GM12878 (cell line): ENCODE measurements around the gene GOLGA7B. TPM values are rescaled to one million over a fixed set of nuclear protein-coding genes. Genes with fewer than 3 reads are reported as not detected.

Source experiments
- ATAC-seq: fragments of 200-7000 bp; cut with Tn5 transposase; 3 replicates; pipeline ENCODE4 v1.9.1; 2020; ENCODE audit warnings: mild to moderate bottlenecking, moderate library complexity
- BruUV-seq: library from RNA; stranded (reverse); fragments of 400-500 nt; replicated peaks from 2 replicates; lab custom pipeline; 2021; lab: Mats Ljungman, UMichigan
- CTCF ChIA-PET: fragments of 300-600 bp; sonication (Branson Sonifier 250); formaldehyde crosslinking; extraction: SDS; loops from one replicate; lab custom pipeline; 2021; ENCODE audit warnings: inconsistent platforms; lab: Yijun Ruan, JAX
- POLR2A ChIA-PET: fragments of 350-600 bp; formaldehyde crosslinking; extraction: SDS; loops from one replicate; lab custom pipeline; 2021; ENCODE audit warnings: inconsistent platforms; lab: Charles Lee
- RAD21 ChIA-PET: fragments of 300-600 bp; sonication (Branson Sonifier 250); formaldehyde crosslinking; loops from one replicate; lab custom pipeline; 2023; ENCODE audit warnings: antibody characterized with exemption; ENCODE audit not compliant: unreplicated experiment; lab: Charles Lee
- SMC1A ChIA-PET: fragments of 300-600 bp; sonication (Branson Sonifier 250); formaldehyde crosslinking; loops from one replicate; lab custom pipeline; 2023; ENCODE audit not compliant: unreplicated experiment, uncharacterized antibody; lab: Charles Lee
- DNase-seq: peaks from one replicate; pipeline ENCODE4 v3.0.0-alpha.2; 2011; ENCODE audit warnings: low read depth, low spot score
- FAIRE-seq: peaks from 3 replicates; lab custom pipeline; 2011; peaks lifted over from hg19 to GRCh38; lab: Jason Lieb, UNC
- H2AFZ ChIP-seq: 2 replicates; pipeline ENCODE4 v1.6.0; 2011; ENCODE audit warnings: low read depth, low read length, control low read depth; ENCODE audit not compliant: control insufficient read depth
- H3K27ac ChIP-seq: 2 replicates; pipeline ENCODE4 v1.5.1; 2011; ENCODE audit warnings: control low read depth; ENCODE audit not compliant: control insufficient read depth, insufficient read depth
- H3K27me3 ChIP-seq, 2 experiments: replicated peaks in 1 of 2; 2 replicates each; pipeline versions ENCODE4 v1.6.0 to v1.6.1; 2011; ENCODE audit warnings: low read length in 1 of 2; ENCODE audit not compliant: control insufficient read depth in 2 of 2, insufficient read depth in 2 of 2
- H3K36me3 ChIP-seq, 2 experiments: 2 replicates each; pipeline ENCODE4 v1.5.1; 2011; ENCODE audit warnings: low read length in 1 of 2; ENCODE audit not compliant: control insufficient read depth in 2 of 2, insufficient read depth in 2 of 2
- H3K4me1 ChIP-seq: 2 replicates; pipeline ENCODE4 v1.6.1; 2011; ENCODE audit warnings: mild to moderate bottlenecking, low read length, moderate library complexity, mixed read lengths; ENCODE audit not compliant: control insufficient read depth, insufficient read depth
- H3K4me2 ChIP-seq: 2 replicates; pipeline ENCODE4 v1.6.0; 2011; ENCODE audit warnings: control low read depth; ENCODE audit not compliant: control insufficient read depth, insufficient read depth
- H3K4me3 ChIP-seq: fragments of 200-600 bp; sonication (generic); 2 replicates; pipeline ENCODE4 v1.5.1; 2016
- H3K79me2 ChIP-seq: 2 replicates; pipeline ENCODE4 v1.6.0; 2011; ENCODE audit warnings: low read length; ENCODE audit not compliant: control insufficient read depth, insufficient read depth
- H3K9ac ChIP-seq: 2 replicates; pipeline ENCODE4 v1.8.0; 2011; ENCODE audit warnings: low read length, control low read depth, mixed read lengths; ENCODE audit not compliant: control insufficient read depth, insufficient read depth
- H3K9me3 ChIP-seq: replicated peaks from 3 replicates; pipeline ENCODE4 v1.5.1; 2011; ENCODE audit warnings: mild to moderate bottlenecking, low read length; ENCODE audit not compliant: control insufficient read depth, insufficient read depth
- H4K20me1 ChIP-seq: 2 replicates; pipeline ENCODE4 v1.6.0; 2011; ENCODE audit not compliant: control insufficient read depth, insufficient read depth
- BMI1 ChIP-seq: fragments of 450-650 bp; IDR thresholded peaks from 2 replicates; pipeline ENCODE4 v1.6.1; 2016; ENCODE audit warnings: mild to moderate bottlenecking, moderate library complexity, borderline replicate concordance
- CBX3 ChIP-seq: fragments of 200-600 bp; sonication (generic); IDR thresholded peaks from 2 replicates; pipeline ENCODE4 v1.6.1; 2016; ENCODE audit warnings: low read depth, borderline replicate concordance
- NBN ChIP-seq: fragments of 450-650 bp; IDR thresholded peaks from 2 replicates; pipeline ENCODE4 v1.6.1; 2016
- SMAD1 ChIP-seq: fragments of 450-650 bp; IDR thresholded peaks from 2 replicates; pipeline ENCODE4 v1.6.1; 2018; ENCODE audit warnings: mild to moderate bottlenecking, low read depth; ENCODE audit not compliant: partially characterized antibody
- SMARCA5 ChIP-seq: fragments of 450-650 bp; IDR thresholded peaks from 2 replicates; pipeline ENCODE4 v1.6.1; 2017; ENCODE audit warnings: mild to moderate bottlenecking
- SMC3 ChIP-seq: IDR thresholded peaks from 2 replicates; pipeline ENCODE4 v1.6.1; 2011; ENCODE audit warnings: low read length, improper control_type of control experiment, borderline replicate concordance
- ZNF592 ChIP-seq: fragments of 450-650 bp; IDR thresholded peaks from 2 replicates; pipeline ENCODE4 v1.6.1; 2017; ENCODE audit warnings: mild to moderate bottlenecking, moderate library complexity
- ZZZ3 ChIP-seq: IDR thresholded peaks from 2 replicates; pipeline ENCODE4 v1.6.1; 2011; ENCODE audit warnings: low read depth; ENCODE audit not compliant: control insufficient read depth, insufficient read length
- WGBS: methylation state at CpG from one replicate; pipeline ENCODE4 v1.1.6; 2016; ENCODE audit warnings: low lambda C conversion rate; ENCODE audit not compliant: insufficient replicate concordance, insufficient coverage; ENCODE audit errors: missing lambda C conversion rate; 5-methylcytosine and 5-hydroxymethylcytosine counted together
- in situ Hi-C: fragments of 300-500 bp; cut with MboI; formaldehyde crosslinking; loops from 9 replicates; pipeline ENCODE4 v1.14.3; 2018; ENCODE audit warnings: mixed read lengths
- intact Hi-C: fragments of 100-400 bp; cut with micrococcal nuclease; formaldehyde crosslinking; loops from one replicate; pipeline ENCODE4 v1.14.2; 2022; ENCODE audit not compliant: unreplicated experiment
- polyA plus RNA-seq, 11 experiments: library from polyadenylated mRNA; depleted of rRNA in 4 of 11; unstranded in 6 of 11; stranded (reverse) in 5 of 11; fragments of >200 nt; fragmentation: Nextera tagmentation in 4 of 11; fragmentation: Illumina TruSeq in 1 of 11; extraction: Ambion mirVana in 4 of 11; extraction: Trizol in 1 of 11; gene quantifications; 1 replicate in 1 of 11; 2 replicates in 10 of 11; pipeline versions ENCODE4 v1.2.1 to v1.2.3, GENCODE V29; 2011 to 2016; ENCODE audit warnings: inconsistent platforms in 2 of 11, missing spikeins in 2 of 11, low read depth in 1 of 11
- total RNA-seq, 4 experiments: library from RNA; depleted of rRNA in 3 of 4; stranded (reverse); fragments of >200 nt in 3 of 4; fragmentation: Illumina TruSeq in 1 of 4; extraction: Trizol in 1 of 4; gene quantifications; 2 replicates each; pipeline versions ENCODE4 v1.2.1 to v1.2.3, GENCODE V29; 2013 to 2021

GOLGA7B gene
- total and polyA plus RNA-seq, 10 of the 15 experiments (the other 5 are each of a cell fraction or from before 2014, with no cell fraction given) = 0.01 to 0.02 (median 0.01) TPM; not detected in 7

- H3K27ac ChIP-seq = no peak overlapping the region
- H3K4me3 ChIP-seq = no peak overlapping the region
- in situ Hi-C loops = no loop called here
- H4K20me1 ChIP-seq = no peaks in the 10 kb centered on the region
- H2AFZ ChIP-seq = no peak overlapping the region
- no TSS peak for BruUV-seq
- RAD21 ChIA-PET = no interaction called here
- H3K9me3 ChIP-seq = no peaks in the 10 kb centered on the region
- no peaks in the 10 kb centered on the region for H3K36me3 ChIP-seq
- SMC1A ChIA-PET = no interaction called here
- DNase-seq (no peak), ATAC-seq (no peak), FAIRE-seq (no peak)
- POLR2A ChIA-PET = no interaction called here
- CTCF ChIA-PET = interaction anchor here (2.1 kb wide), 1 partner anchor 160 kb away, joined by 6 read pairs; no protein-coding TSS in a partner anchor
- no peak overlapping the region for H3K9ac ChIP-seq
- TF ChIP-seq ZZZ3 = no peak
- TF ChIP-seq NBN = no peak
- no peak for TF ChIP-seq BMI1
- TF ChIP-seq SMC3 = no peak
- no peak for TF ChIP-seq ZNF592
- TF ChIP-seq SMAD1 = no peak
- no peak for TF ChIP-seq SMARCA5
- TF ChIP-seq CBX3 = no peak
- no peaks in the 10 kb centered on the region for H3K79me2 ChIP-seq
- 0% methylated on average over 1 of the region's 1 CpG for WGBS
- no peaks in the 10 kb centered on the region for H3K4me1 ChIP-seq
- intact Hi-C loops = no loop called here
- H3K4me2 ChIP-seq = no peak overlapping the region
- H3K27me3 ChIP-seq = peaks cover 2 to 6% of the 10 kb centered on the region in 2 experiments
Observed at GRCh38 chr10:97861924-97862323, 12.3 kb downstream of the GOLGA7B start.
